ENCODE measurements around the gene NOB1.

- TF ChIP-seq CTCF (conservative IDR thresholded peaks at IDR 0.05; ENCODE audit: low read depth, low read length) (no peak), EZH2 (IDR thresholded peaks at IDR 0.05; ENCODE audit: low read length, unreplicated experiment) (no peak), EZH2phosphoT487 (IDR thresholded peaks at IDR 0.05; ENCODE audit: borderline replicate concordance, low read length) (no peak)
Measured at GRCh38 chr16:69767459-69768229, 12.9 kb upstream of the NOB1 start.

Data from PC-3 (cell line).